ENCODE results near the gene CYP2D6. TPM values are rescaled to one million over a fixed set of nuclear protein-coding genes. Genes with fewer than 3 reads are reported as not detected.
"Not testable (repeated sequence)": the region's sequence is repeated elsewhere in the genome, so short reads cannot be mapped to it uniquely, and the experiment has no call there.

Gene CYP2D6
- polyA plus RNA-seq, 3 donors: 4.5 TPM; not detected in 2

DNA sequence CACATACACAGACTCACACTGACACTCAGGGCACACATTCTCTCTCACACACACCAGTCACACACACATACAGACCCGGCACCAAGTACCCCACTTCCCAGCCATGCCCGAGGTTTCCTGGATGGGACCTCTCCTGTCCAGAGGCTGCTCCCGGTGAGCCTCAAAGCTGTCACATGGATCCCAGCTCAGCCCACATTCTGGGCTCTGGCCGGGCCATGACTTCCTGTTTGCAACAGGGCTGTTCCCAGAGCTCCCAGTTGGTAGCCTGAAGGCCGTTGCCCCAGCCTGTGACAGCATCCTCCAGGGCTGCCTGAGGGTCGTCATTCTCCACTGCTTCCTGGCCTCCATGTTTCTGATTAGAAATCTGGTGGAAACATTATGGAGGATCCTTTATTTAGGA is 14.6 kb upstream of the CYP2D6 start:
- Mint-ChIP-seq H3K36me3 (peaks cover 15 to 17% of the 10 kb centered on the region in 2 donors), H3K9me3 (peaks cover 0 to 3% (median 2%) of the 10 kb centered on the region in 7 donors), H3K4me1 (peaks cover 3% of the 10 kb centered on the region), H3K27ac (peak overlapping the region in 1 of 7 donors; percentile 6), H3K4me3 (no peak overlapping the region), H3K27me3 (ENCODE audit: low read depth in 3 of 3) (peaks cover 0 to 3% (median under 1%) of the 10 kb centered on the region in 3 donors)
- Histone ChIP-seq H3K9ac (ENCODE audit: insufficient read depth, low read length, poor library complexity, severe bottlenecking) (no peak overlapping the region), H3K4me2 (replicated peaks; ENCODE audit: extremely low read depth, low read length, poor library complexity, severe bottlenecking) (no peak overlapping the region), H3K9me3 (replicated peaks in 1 of 2; ENCODE audit: control insufficient read depth in 1 of 2, insufficient read depth in 1 of 2, low read length in 2 of 2) (peaks cover 0 to 6% of the 10 kb centered on the region in 2 donors), H4K20me1 (ENCODE audit: insufficient read depth, low read length) (no peaks in the 10 kb centered on the region), H2AFZ (ENCODE audit: insufficient read depth, low read depth, low read length, poor library complexity, severe bottlenecking) (no peak overlapping the region), H3K27ac (ENCODE audit: low read depth in 1 of 2, low read length in 2 of 2) (no peak overlapping the region), H3K27me3 (ENCODE audit: control insufficient read depth in 2 of 2, insufficient read depth in 2 of 2, low read length in 2 of 2) (no peaks in the 10 kb centered on the region), H3K79me2 (ENCODE audit: insufficient read depth, low read length) (no peaks in the 10 kb centered on the region), H3K36me3 (replicated peaks in 1 of 2; ENCODE audit: control insufficient read depth in 1 of 2, insufficient read depth in 2 of 2, low read length in 2 of 2) (peaks cover 0 to 5% of the 10 kb centered on the region in 2 donors), H3K4me1 (ENCODE audit: control insufficient read depth in 1 of 2, insufficient read depth in 2 of 2, low read length in 2 of 2) (no peaks in the 10 kb centered on the region), H3K4me3 (replicated peaks in 1 of 3; ENCODE audit: low read depth in 2 of 3, low read length in 3 of 3) (no peak overlapping the region)
- intact Hi-C loops (cut with micrococcal nuclease): no loop called here
- TF ChIP-seq, protein P1, sequence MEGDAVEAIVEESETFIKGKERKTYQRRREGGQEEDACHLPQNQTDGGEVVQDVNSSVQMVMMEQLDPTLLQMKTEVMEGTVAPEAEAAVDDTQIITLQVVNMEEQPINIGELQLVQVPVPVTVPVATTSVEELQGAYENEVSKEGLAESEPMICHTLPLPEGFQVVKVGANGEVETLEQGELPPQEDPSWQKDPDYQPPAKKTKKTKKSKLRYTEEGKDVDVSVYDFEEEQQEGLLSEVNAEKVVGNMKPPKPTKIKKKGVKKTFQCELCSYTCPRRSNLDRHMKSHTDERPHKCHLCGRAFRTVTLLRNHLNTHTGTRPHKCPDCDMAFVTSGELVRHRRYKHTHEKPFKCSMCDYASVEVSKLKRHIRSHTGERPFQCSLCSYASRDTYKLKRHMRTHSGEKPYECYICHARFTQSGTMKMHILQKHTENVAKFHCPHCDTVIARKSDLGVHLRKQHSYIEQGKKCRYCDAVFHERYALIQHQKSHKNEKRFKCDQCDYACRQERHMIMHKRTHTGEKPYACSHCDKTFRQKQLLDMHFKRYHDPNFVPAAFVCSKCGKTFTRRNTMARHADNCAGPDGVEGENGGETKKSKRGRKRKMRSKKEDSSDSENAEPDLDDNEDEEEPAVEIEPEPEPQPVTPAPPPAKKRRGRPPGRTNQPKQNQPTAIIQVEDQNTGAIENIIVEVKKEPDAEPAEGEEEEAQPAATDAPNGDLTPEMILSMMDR (IDR thresholded peaks at IDR 0.05): no peak
- WGBS (ENCODE audit: insufficient coverage): 51% methylated on average over 3 of the region's 6 CpGs
- no peak for DNase-seq

DNA sequence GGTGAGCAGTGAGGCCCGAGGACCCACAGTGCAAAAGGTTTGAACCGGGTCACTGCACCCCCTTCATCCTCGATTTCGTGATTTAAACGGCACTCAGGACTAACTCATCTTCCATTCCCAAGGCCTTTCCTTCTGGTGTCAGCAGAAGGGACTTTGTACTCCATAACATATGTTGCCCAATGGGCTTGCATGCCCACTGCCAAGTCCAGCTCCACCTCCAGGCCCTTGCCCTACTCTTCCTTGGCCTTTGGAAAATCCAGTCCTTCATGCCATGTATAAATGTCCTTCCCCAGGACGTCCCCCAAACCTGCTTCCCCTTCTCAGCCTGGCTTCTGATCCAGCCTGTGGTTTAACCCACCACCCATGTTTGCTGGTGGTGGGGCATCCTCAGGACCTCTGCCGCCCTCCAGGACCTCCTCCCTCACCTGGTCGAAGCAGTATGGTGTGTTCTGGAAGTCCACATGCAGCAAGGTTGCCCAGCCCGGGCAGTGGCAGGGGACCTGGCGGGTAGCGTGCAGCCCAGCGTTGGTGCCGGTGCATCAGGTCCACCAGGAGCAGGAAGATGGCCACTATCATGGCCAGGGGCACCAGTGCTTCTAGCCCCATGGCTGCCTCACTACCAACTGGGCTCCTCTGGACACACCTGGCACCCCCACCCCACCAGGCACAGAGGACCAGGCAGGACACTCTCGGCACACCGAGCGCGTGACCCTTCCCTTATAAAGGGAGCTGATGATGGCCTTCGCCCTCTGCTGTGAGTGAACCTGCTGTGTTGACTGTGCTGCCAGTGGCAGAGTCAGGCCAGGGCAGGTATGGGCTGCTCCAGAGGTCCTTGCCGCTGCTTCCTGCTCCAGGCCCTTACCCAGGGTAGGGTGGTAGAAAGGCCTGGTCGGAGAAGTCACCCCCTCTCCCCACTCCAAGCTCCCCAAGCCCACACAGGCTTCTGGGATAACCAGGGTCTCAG is 13.5 kb upstream of the CYP2D6 start:
- H3K9me3 ChIP-seq (replicated peaks in 1 of 2; ENCODE audit: control insufficient read depth in 1 of 2, insufficient read depth in 1 of 2, low read length in 2 of 2); H3K4me1 Mint-ChIP-seq; DNase-seq; H3K4me3 Mint-ChIP-seq; H3K4me2 ChIP-seq (replicated peaks; ENCODE audit: extremely low read depth, low read length, poor library complexity, severe bottlenecking); H3K27ac ChIP-seq (ENCODE audit: low read depth in 1 of 2, low read length in 2 of 2); H3K9ac ChIP-seq (ENCODE audit: insufficient read depth, low read length, poor library complexity, severe bottlenecking); H3K9me3 Mint-ChIP-seq; H3K27me3 Mint-ChIP-seq (ENCODE audit: low read depth in 3 of 3); H4K20me1 ChIP-seq (ENCODE audit: insufficient read depth, low read length); H2AFZ ChIP-seq (ENCODE audit: insufficient read depth, low read depth, low read length, poor library complexity, severe bottlenecking); H3K4me3 ChIP-seq (replicated peaks in 1 of 3; ENCODE audit: low read depth in 2 of 3, low read length in 3 of 3); H3K27ac Mint-ChIP-seq; intact Hi-C loops (cut with micrococcal nuclease); H3K79me2 ChIP-seq (ENCODE audit: insufficient read depth, low read length); H3K36me3 ChIP-seq (replicated peaks in 1 of 2; ENCODE audit: control insufficient read depth in 1 of 2, insufficient read depth in 2 of 2, low read length in 2 of 2); H3K27me3 ChIP-seq (ENCODE audit: control insufficient read depth in 2 of 2, insufficient read depth in 2 of 2, low read length in 2 of 2); H3K4me1 ChIP-seq (ENCODE audit: control insufficient read depth in 1 of 2, insufficient read depth in 2 of 2, low read length in 2 of 2): not testable (repeated sequence)
- WGBS (ENCODE audit: insufficient coverage): 98% methylated on average over 6 of the region's 20 CpGs
- peaks cover 15 to 17% of the 10 kb centered on the region in 2 donors for H3K36me3 Mint-ChIP-seq

Data from CD14-positive monocyte (primary cell).